GM23248 (cell line): Measurements from ENCODE around the gene TTLL5.

Experiments used
- EZH2 ChIP-seq: fragments of 200-600 bp; sonication (generic); IDR thresholded peaks from 2 replicates; pipeline ENCODE4 v1.6.1; 2018; ENCODE audit warnings: antibody characterized with exemption, mild to moderate bottlenecking; ENCODE audit not compliant: insufficient read depth, poor library complexity, severe bottlenecking
- EZH2phosphoT487 ChIP-seq: fragments of 200-600 bp; sonication (generic); IDR thresholded peaks from 2 replicates; pipeline ENCODE4 v1.6.1; 2018; ENCODE audit warnings: antibody characterized with exemption, moderate library complexity, mild to moderate bottlenecking, low read depth; ENCODE audit not compliant: insufficient read depth

GRCh38 chr14:75990297-75990696 is 329.3 kb downstream of the TTLL5 start:
- no peak for TF ChIP-seq EZH2
- TF ChIP-seq EZH2phosphoT487: no peak
